ENCODE measurements around the gene TRIM33. TPM values are rescaled to one million over a fixed set of nuclear protein-coding genes. Genes with fewer than 3 reads are reported as not detected.
"Not testable (repeated sequence)": the region's sequence is repeated elsewhere in the genome, so short reads cannot be mapped to it uniquely, and the experiment has no call there.

The TRIM33 gene
- total and polyA plus RNA-seq, 4 donors: 5.6 to 42.8 (median 30.4) TPM

GRCh38 chr1:114377356-114377755 is 133.6 kb downstream of the TRIM33 start:
- Histone ChIP-seq H3K4me3 (ENCODE audit: low read length in 2 of 2) (no peak overlapping the region), H3K36me3 (ENCODE audit: control insufficient read depth in 1 of 2, insufficient read depth in 2 of 2, low read length in 1 of 2) (no peaks in the 10 kb centered on the region), H3K4me1 (ENCODE audit: control insufficient read depth in 1 of 2, insufficient read depth in 2 of 2, low read length in 2 of 2) (no peaks in the 10 kb centered on the region), H3K27me3 (ENCODE audit: control insufficient read depth in 1 of 2, insufficient read depth in 2 of 2, low read length in 1 of 2) (no peaks in the 10 kb centered on the region), H3K27ac (ENCODE audit: low read depth in 1 of 2, low read length in 2 of 2) (no peak overlapping the region), H3K9me3 (ENCODE audit: control insufficient read depth, low read length) (peaks cover 1% of the 10 kb centered on the region)
- no peak for ATAC-seq (ENCODE audit: low FRiP score)
- intact Hi-C loops (cut with DNase I): no loop called here
- no peak for DNase-seq

- peak overlapping the region in 1 of 2 donors; percentile 76 for H3K27ac ChIP-seq (ENCODE audit: low read depth in 1 of 2, low read length in 2 of 2)
- no peaks in the 10 kb centered on the region for H3K27me3 ChIP-seq (ENCODE audit: control insufficient read depth in 1 of 2, insufficient read depth in 2 of 2, low read length in 1 of 2)
- H3K4me3 ChIP-seq (ENCODE audit: low read length in 2 of 2): no peak overlapping the region
- no peaks in the 10 kb centered on the region for H3K9me3 ChIP-seq (ENCODE audit: control insufficient read depth, low read length)
- 3 to 4% methylated on average over 1 of the region's 1 CpG for whole genome bisulfite sequencing, 2 donors
- ATAC-seq (ENCODE audit: low FRiP score) (peak; percentile 66), DNase-seq (no peak)
- no peaks in the 10 kb centered on the region for H3K4me1 ChIP-seq (ENCODE audit: control insufficient read depth in 1 of 2, insufficient read depth in 2 of 2, low read length in 2 of 2)
- H3K36me3 ChIP-seq (ENCODE audit: control insufficient read depth in 1 of 2, insufficient read depth in 2 of 2, low read length in 1 of 2): no peaks in the 10 kb centered on the region
- intact Hi-C loops (cut with DNase I): no loop called here
These were observed 141.1 kb downstream of the TRIM33 start for GRCh38 chr1:114369930-114370329.

GRCh38 chr1:114369266-114369919 is 141.6 kb downstream of the TRIM33 start:
- ATAC-seq (ENCODE audit: low FRiP score): not testable (repeated sequence)

GRCh38 chr1:114368560-114369255 is 142.3 kb downstream of the TRIM33 start:
- ATAC-seq (ENCODE audit: low FRiP score): no peak
- WGBS, 2 donors: 88 to 89% methylated on average over 15 of the region's 15 CpGs
- no peaks in the 10 kb centered on the region for H3K27me3 ChIP-seq (ENCODE audit: control insufficient read depth in 1 of 2, insufficient read depth in 2 of 2, low read length in 1 of 2)
- no peak overlapping the region for H3K27ac ChIP-seq (ENCODE audit: low read depth in 1 of 2, low read length in 2 of 2)
- no peaks in the 10 kb centered on the region for H3K4me1 ChIP-seq (ENCODE audit: control insufficient read depth in 1 of 2, insufficient read depth in 2 of 2, low read length in 2 of 2)
- DNase-seq: no peak
- no peak overlapping the region for H3K4me3 ChIP-seq (ENCODE audit: low read length in 2 of 2)
- intact Hi-C loops (cut with DNase I): no loop called here
- no peaks in the 10 kb centered on the region for H3K36me3 ChIP-seq (ENCODE audit: control insufficient read depth in 1 of 2, insufficient read depth in 2 of 2, low read length in 1 of 2)
- H3K9me3 ChIP-seq (ENCODE audit: control insufficient read depth, low read length): peaks cover 3% of the 10 kb centered on the region

More at GRCh38 chr1:114369266-114369919, 141.6 kb downstream of the TRIM33 start:
- DNase-seq; H3K9me3 ChIP-seq (ENCODE audit: control insufficient read depth, low read length); intact Hi-C loops (cut with DNase I); H3K36me3 ChIP-seq (ENCODE audit: control insufficient read depth in 1 of 2, insufficient read depth in 2 of 2, low read length in 1 of 2); H3K4me1 ChIP-seq (ENCODE audit: control insufficient read depth in 1 of 2, insufficient read depth in 2 of 2, low read length in 2 of 2); H3K27me3 ChIP-seq (ENCODE audit: control insufficient read depth in 1 of 2, insufficient read depth in 2 of 2, low read length in 1 of 2); H3K4me3 ChIP-seq (ENCODE audit: low read length in 2 of 2): not testable (repeated sequence)
- 64 to 71% methylated on average over 5 of the region's 5 CpGs for WGBS, 2 donors
- peak overlapping the region in 1 of 2 donors; percentile 76 for H3K27ac ChIP-seq (ENCODE audit: low read depth in 1 of 2, low read length in 2 of 2)

GRCh38 chr1:114367810-114368209 is 143.2 kb downstream of the TRIM33 start:
- Histone ChIP-seq H3K4me3 (ENCODE audit: low read length in 2 of 2) (no peak overlapping the region), H3K4me1 (ENCODE audit: control insufficient read depth in 1 of 2, insufficient read depth in 2 of 2, low read length in 2 of 2) (no peaks in the 10 kb centered on the region), H3K36me3 (ENCODE audit: control insufficient read depth in 1 of 2, insufficient read depth in 2 of 2, low read length in 1 of 2) (no peaks in the 10 kb centered on the region), H3K27ac (ENCODE audit: low read depth in 1 of 2, low read length in 2 of 2) (no peak overlapping the region), H3K9me3 (ENCODE audit: control insufficient read depth, low read length) (peaks cover 5% of the 10 kb centered on the region), H3K27me3 (ENCODE audit: control insufficient read depth in 1 of 2, insufficient read depth in 2 of 2, low read length in 1 of 2) (no peaks in the 10 kb centered on the region)
- intact Hi-C loops (cut with DNase I): no loop called here
- ATAC-seq (ENCODE audit: low FRiP score): no peak
- DNase-seq: no peak
- 78 to 90% methylated on average over 2 of the region's 2 CpGs for WGBS, 2 donors

GRCh38 chr1:114363230-114363629 is 147.8 kb downstream of the TRIM33 start:
- DNase-seq; H3K36me3 ChIP-seq (ENCODE audit: control insufficient read depth in 1 of 2, insufficient read depth in 2 of 2, low read length in 1 of 2); ATAC-seq (ENCODE audit: low FRiP score); H3K4me3 ChIP-seq (ENCODE audit: low read length in 2 of 2); H3K9me3 ChIP-seq (ENCODE audit: control insufficient read depth, low read length); H3K27ac ChIP-seq (ENCODE audit: low read depth in 1 of 2, low read length in 2 of 2); H3K27me3 ChIP-seq (ENCODE audit: control insufficient read depth in 1 of 2, insufficient read depth in 2 of 2, low read length in 1 of 2); intact Hi-C loops (cut with DNase I); H3K4me1 ChIP-seq (ENCODE audit: control insufficient read depth in 1 of 2, insufficient read depth in 2 of 2, low read length in 2 of 2): not testable (repeated sequence)
- WGBS, 2 donors: 87 to 92% methylated on average over 2 of the region's 2 CpGs

GRCh38 chr1:114359791-114360190 is 151.2 kb downstream of the TRIM33 start:
- ATAC-seq (ENCODE audit: low FRiP score) (no peak), DNase-seq (no peak)
- intact Hi-C loops (cut with DNase I): no loop called here
- WGBS, 2 donors: 3 to 14% methylated on average over 1 of the region's 1 CpG
- no peaks in the 10 kb centered on the region for H3K27me3 ChIP-seq (ENCODE audit: control insufficient read depth in 1 of 2, insufficient read depth in 2 of 2, low read length in 1 of 2)
- no peaks in the 10 kb centered on the region for H3K36me3 ChIP-seq (ENCODE audit: control insufficient read depth in 1 of 2, insufficient read depth in 2 of 2, low read length in 1 of 2)
- H3K27ac ChIP-seq (ENCODE audit: low read depth in 1 of 2, low read length in 2 of 2): no peak overlapping the region
- peaks cover 9% of the 10 kb centered on the region for H3K9me3 ChIP-seq (ENCODE audit: control insufficient read depth, low read length)
- H3K4me1 ChIP-seq (ENCODE audit: control insufficient read depth in 1 of 2, insufficient read depth in 2 of 2, low read length in 2 of 2): no peaks in the 10 kb centered on the region
- H3K4me3 ChIP-seq (ENCODE audit: low read length in 2 of 2): no peak overlapping the region

- 97 to 98% methylated on average over 3 of the region's 3 CpGs for WGBS, 2 donors
- H3K27ac ChIP-seq (ENCODE audit: low read depth in 1 of 2, low read length in 2 of 2): no peak overlapping the region
- intact Hi-C loops (cut with DNase I): no loop called here
These were observed 155.8 kb downstream of the TRIM33 start for GRCh38 chr1:114355240-114355639.

GRCh38 chr1:114353262-114353661 is 157.7 kb downstream of the TRIM33 start:
- peak; percentile 58 for ATAC-seq (ENCODE audit: low FRiP score)
- 22 to 24% methylated on average over 4 of the region's 4 CpGs for WGBS, 2 donors

More at GRCh38 chr1:114355240-114355639, 155.8 kb downstream of the TRIM33 start:
- no peaks in the 10 kb centered on the region for H3K4me1 ChIP-seq (ENCODE audit: control insufficient read depth in 1 of 2, insufficient read depth in 2 of 2, low read length in 2 of 2)
- no peaks in the 10 kb centered on the region for H3K36me3 ChIP-seq (ENCODE audit: control insufficient read depth in 1 of 2, insufficient read depth in 2 of 2, low read length in 1 of 2)
- H3K4me3 ChIP-seq (ENCODE audit: low read length in 2 of 2): no peak overlapping the region
- ATAC-seq (ENCODE audit: low FRiP score) (no peak), DNase-seq (no peak)
- H3K27me3 ChIP-seq (ENCODE audit: control insufficient read depth in 1 of 2, insufficient read depth in 2 of 2, low read length in 1 of 2): no peaks in the 10 kb centered on the region
- no peaks in the 10 kb centered on the region for H3K9me3 ChIP-seq (ENCODE audit: control insufficient read depth, low read length)

More at GRCh38 chr1:114353262-114353661, 157.7 kb downstream of the TRIM33 start:
- Histone ChIP-seq H3K4me3 (ENCODE audit: low read length in 2 of 2) (no peak overlapping the region), H3K36me3 (ENCODE audit: control insufficient read depth in 1 of 2, insufficient read depth in 2 of 2, low read length in 1 of 2) (no peaks in the 10 kb centered on the region), H3K27me3 (ENCODE audit: control insufficient read depth in 1 of 2, insufficient read depth in 2 of 2, low read length in 1 of 2) (no peaks in the 10 kb centered on the region), H3K27ac (ENCODE audit: low read depth in 1 of 2, low read length in 2 of 2) (no peak overlapping the region), H3K9me3 (ENCODE audit: control insufficient read depth, low read length) (no peaks in the 10 kb centered on the region), H3K4me1 (ENCODE audit: control insufficient read depth in 1 of 2, insufficient read depth in 2 of 2, low read length in 2 of 2) (no peaks in the 10 kb centered on the region)
- intact Hi-C loops (cut with DNase I): no loop called here
- peak; percentile 77 to 91 for DNase-seq

Data from aorta (tissue), 5 donors.